GM18951 (cell line): Measurements from ENCODE around the gene GGN.
"Not testable (repeated sequence)": the region's sequence is repeated elsewhere in the genome, so short reads cannot be mapped to it uniquely, and the experiment has no call there.

Experiments
- POLR2A ChIP-seq: IDR thresholded peaks from 4 replicates; pipeline ENCODE4 v1.6.1; 2011; ENCODE audit warnings: mild to moderate bottlenecking; ENCODE audit not compliant: insufficient read length, insufficient read depth; ENCODE audit errors: extremely low read depth
- in situ Hi-C: fragments of 300-500 bp; cut with MboI; formaldehyde crosslinking; loops from one replicate; pipeline ENCODE4 v1.12.0; 2022; ENCODE audit warnings: low sequenced_read_pairs, mixed read lengths, inconsistent platforms; ENCODE audit not compliant: unreplicated experiment

Gene GGN

GRCh38 chr19:38421856-38422255 is 34.0 kb upstream of the GGN start:
- in situ Hi-C loops, result no loop called here
- TF ChIP-seq POLR2A, result no peak

- in situ Hi-C loops, result no loop called here
- TF ChIP-seq POLR2A, result no peak
These were observed 33.1 kb upstream of the GGN start for GRCh38 chr19:38420935-38421334.

- TF ChIP-seq POLR2A, result no peak
- in situ Hi-C loops, result no loop called here
These were observed 30.0 kb upstream of the GGN start for GRCh38 chr19:38417544-38418506.

GRCh38 chr19:38417146-38417543 is 29.3 kb upstream of the GGN start:
- TF ChIP-seq POLR2A, result no peak
- in situ Hi-C loops, result no loop called here

- TF ChIP-seq POLR2A, result no peak
- in situ Hi-C loops, result no loop called here
These were observed 25.6 kb upstream of the GGN start for GRCh38 chr19:38413416-38413815.

GRCh38 chr19:38412961-38413360 is 25.1 kb upstream of the GGN start:
- in situ Hi-C loops, result no loop called here
- TF ChIP-seq POLR2A, result no peak

- in situ Hi-C loops, result no loop called here
- TF ChIP-seq POLR2A, result no peak
These were observed 24.7 kb upstream of the GGN start for GRCh38 chr19:38412491-38412890.

- in situ Hi-C loops, result not testable (repeated sequence)
These were observed 24.1 kb upstream of the GGN start for GRCh38 chr19:38411898-38412297.

- in situ Hi-C loops, result no loop called here
- no peak for TF ChIP-seq POLR2A
These were observed 23.3 kb upstream of the GGN start for GRCh38 chr19:38411041-38411712.

GRCh38 chr19:38410407-38410806 is 22.6 kb upstream of the GGN start:
- in situ Hi-C loops, result not testable (repeated sequence)

- TF ChIP-seq POLR2A, result no peak
- in situ Hi-C loops, result no loop called here
These were observed 21.8 kb upstream of the GGN start for GRCh38 chr19:38409631-38410133.

GRCh38 chr19:38405276-38405675 is 17.4 kb upstream of the GGN start:
- in situ Hi-C loops, result no loop called here

GRCh38 chr19:38404858-38405257 is 17.0 kb upstream of the GGN start:
- no peak for TF ChIP-seq POLR2A
- in situ Hi-C loops, result no loop called here

More at GRCh38 chr19:38405276-38405675, 17.4 kb upstream of the GGN start:
- TF ChIP-seq POLR2A, result no peak

GRCh38 chr19:38402967-38403674 is 15.3 kb upstream of the GGN start, which contains the start of gene FAM98C:
Gene FAM98C, plus strand, starts transcription at chr19:38403093. Its CDS starts 61 bp downstream, at chr19:38403154.
- peak; percentile 52 for TF ChIP-seq POLR2A
- in situ Hi-C loops, result no loop called here

GRCh38 chr19:38402623-38402966 is 14.8 kb upstream of the GGN start:
- peak; percentile 3 for TF ChIP-seq POLR2A
- in situ Hi-C loops, result no loop called here
